ENCODE data around the gene SDK1.

Gene SDK1

GRCh38 chr7:4000139-4000538, 699.1 kb downstream of the SDK1 start:
- Histone ChIP-seq H2BK120ac (ENCODE audit: insufficient read depth, low read length, poor library complexity) (no peak overlapping the region), H4K8ac (ENCODE audit: low read depth, low read length) (no peak overlapping the region), H4K91ac (ENCODE audit: low read depth, low read length) (no peak overlapping the region), H3K36me3 (ENCODE audit: control insufficient read depth in 1 of 2, insufficient read depth in 2 of 2, low read length in 2 of 2) (peaks cover 4 to 6% of the 10 kb centered on the region in 2 experiments), H2AFZ (ENCODE audit: insufficient read depth, low read length, poor library complexity) (no peak overlapping the region), H3K4me1 (ENCODE audit: control insufficient read depth in 1 of 2, insufficient read depth in 2 of 2, low read length in 2 of 2) (peaks cover 6 to 8% of the 10 kb centered on the region in 2 experiments), H3K4me3 (ENCODE audit: low read depth, low read length) (no peak overlapping the region), H3K23ac (ENCODE audit: low read length) (no peak overlapping the region), H3K79me2 (ENCODE audit: control insufficient read depth, insufficient read depth, low read length, poor library complexity) (no peaks in the 10 kb centered on the region), H2BK5ac (ENCODE audit: low read depth, low read length, poor library complexity) (no peak overlapping the region), H3K18ac (ENCODE audit: low read length) (no peak overlapping the region), H3K14ac (ENCODE audit: low read length) (no peak overlapping the region), H3K9ac (ENCODE audit: low read length) (no peak overlapping the region), H3K4me2 (ENCODE audit: low read length) (no peak overlapping the region), H3K27me3 (ENCODE audit: insufficient read depth, low read length) (no peaks in the 10 kb centered on the region), H3K9me3 (ENCODE audit: insufficient read depth, low read depth, low read length) (no peaks in the 10 kb centered on the region), H2AK5ac (ENCODE audit: low read length) (no peak overlapping the region), H3K79me1 (ENCODE audit: low read length) (no peaks in the 10 kb centered on the region), H3K27ac (ENCODE audit: low read depth, low read length) (no peak overlapping the region), H4K12ac (ENCODE audit: low read depth, low read length) (no peak overlapping the region), H3K4ac (ENCODE audit: low read depth, low read length) (no peak overlapping the region), H2BK12ac (ENCODE audit: low read length) (no peak overlapping the region)
- WGBS (ENCODE audit: extremely low coverage, insufficient coverage, insufficient read length), result no CpG with 5 or more reads among the region's 8 CpGs
- DNase-seq, result no peak

- H2AK5ac ChIP-seq (ENCODE audit: low read length), result no peak overlapping the region
- H4K91ac ChIP-seq (ENCODE audit: low read depth, low read length), result no peak overlapping the region
- H3K79me1 ChIP-seq (ENCODE audit: low read length), result no peaks in the 10 kb centered on the region
- H3K4me1 ChIP-seq (ENCODE audit: control insufficient read depth in 1 of 2, insufficient read depth in 2 of 2, low read length in 2 of 2), result peaks cover 6 to 8% of the 10 kb centered on the region in 2 experiments
- H3K14ac ChIP-seq (ENCODE audit: low read length), result no peak overlapping the region
- H3K9ac ChIP-seq (ENCODE audit: low read length), result no peak overlapping the region
- no CpG with 5 or more reads among the region's 8 CpGs for WGBS (ENCODE audit: extremely low coverage, insufficient coverage, insufficient read length)
- H2AFZ ChIP-seq (ENCODE audit: insufficient read depth, low read length, poor library complexity), result no peak overlapping the region
- no peaks in the 10 kb centered on the region for H3K79me2 ChIP-seq (ENCODE audit: control insufficient read depth, insufficient read depth, low read length, poor library complexity)
- no peak overlapping the region for H3K4ac ChIP-seq (ENCODE audit: low read depth, low read length)
- H3K36me3 ChIP-seq (ENCODE audit: control insufficient read depth in 1 of 2, insufficient read depth in 2 of 2, low read length in 2 of 2), result peaks cover 4 to 6% of the 10 kb centered on the region in 2 experiments
- H3K27ac ChIP-seq (ENCODE audit: low read depth, low read length), result no peak overlapping the region
- no peak overlapping the region for H3K4me3 ChIP-seq (ENCODE audit: low read depth, low read length)
- H3K4me2 ChIP-seq (ENCODE audit: low read length), result no peak overlapping the region
- no peaks in the 10 kb centered on the region for H3K27me3 ChIP-seq (ENCODE audit: insufficient read depth, low read length)
- no peak overlapping the region for H2BK5ac ChIP-seq (ENCODE audit: low read depth, low read length, poor library complexity)
- no peak overlapping the region for H3K18ac ChIP-seq (ENCODE audit: low read length)
- no peak overlapping the region for H2BK120ac ChIP-seq (ENCODE audit: insufficient read depth, low read length, poor library complexity)
- H3K9me3 ChIP-seq (ENCODE audit: insufficient read depth, low read depth, low read length), result no peaks in the 10 kb centered on the region
- no peak overlapping the region for H3K23ac ChIP-seq (ENCODE audit: low read length)
- no peak overlapping the region for H2BK12ac ChIP-seq (ENCODE audit: low read length)
- DNase-seq, result no peak
- no peak overlapping the region for H4K8ac ChIP-seq (ENCODE audit: low read depth, low read length)
- no peak overlapping the region for H4K12ac ChIP-seq (ENCODE audit: low read depth, low read length)
Observed at GRCh38 chr7:4000934-4001333, 699.9 kb downstream of the SDK1 start.

- H4K12ac ChIP-seq (ENCODE audit: low read depth, low read length), result no peak overlapping the region
- H3K79me2 ChIP-seq (ENCODE audit: control insufficient read depth, insufficient read depth, low read length, poor library complexity), result no peaks in the 10 kb centered on the region
- H3K9ac ChIP-seq (ENCODE audit: low read length), result no peak overlapping the region
- no peak for DNase-seq
- H2AK5ac ChIP-seq (ENCODE audit: low read length), result no peak overlapping the region
- no peak overlapping the region for H3K18ac ChIP-seq (ENCODE audit: low read length)
- H3K27me3 ChIP-seq (ENCODE audit: insufficient read depth, low read length), result no peaks in the 10 kb centered on the region
- no peak overlapping the region for H3K14ac ChIP-seq (ENCODE audit: low read length)
- no peak overlapping the region for H4K8ac ChIP-seq (ENCODE audit: low read depth, low read length)
- H3K36me3 ChIP-seq (ENCODE audit: control insufficient read depth in 1 of 2, insufficient read depth in 2 of 2, low read length in 2 of 2), result peaks cover 4 to 6% of the 10 kb centered on the region in 2 experiments
- H2AFZ ChIP-seq (ENCODE audit: insufficient read depth, low read length, poor library complexity), result no peak overlapping the region
- no peak overlapping the region for H3K27ac ChIP-seq (ENCODE audit: low read depth, low read length)
- no peak overlapping the region for H2BK120ac ChIP-seq (ENCODE audit: insufficient read depth, low read length, poor library complexity)
- no peak overlapping the region for H2BK5ac ChIP-seq (ENCODE audit: low read depth, low read length, poor library complexity)
- H3K4me3 ChIP-seq (ENCODE audit: low read depth, low read length), result no peak overlapping the region
- no peaks in the 10 kb centered on the region for H3K9me3 ChIP-seq (ENCODE audit: insufficient read depth, low read depth, low read length)
- H2BK12ac ChIP-seq (ENCODE audit: low read length), result no peak overlapping the region
- H3K4me2 ChIP-seq (ENCODE audit: low read length), result no peak overlapping the region
- WGBS (ENCODE audit: extremely low coverage, insufficient coverage, insufficient read length), result no CpG with 5 or more reads among the region's 4 CpGs
- H4K91ac ChIP-seq (ENCODE audit: low read depth, low read length), result no peak overlapping the region
- H3K79me1 ChIP-seq (ENCODE audit: low read length), result no peaks in the 10 kb centered on the region
- peaks cover 7 to 8% of the 10 kb centered on the region in 2 experiments for H3K4me1 ChIP-seq (ENCODE audit: control insufficient read depth in 1 of 2, insufficient read depth in 2 of 2, low read length in 2 of 2)
- no peak overlapping the region for H3K23ac ChIP-seq (ENCODE audit: low read length)
- no peak overlapping the region for H3K4ac ChIP-seq (ENCODE audit: low read depth, low read length)
Observed at GRCh38 chr7:4001742-4002141, 700.7 kb downstream of the SDK1 start.

GRCh38 chr7:4003503-4003902, 702.5 kb downstream of the SDK1 start:
- Histone ChIP-seq H3K79me1 (ENCODE audit: low read length) (no peaks in the 10 kb centered on the region), H3K4me1 (ENCODE audit: control insufficient read depth in 1 of 2, insufficient read depth in 2 of 2, low read length in 2 of 2) (peaks cover 8 to 11% of the 10 kb centered on the region in 2 experiments), H2AK5ac (ENCODE audit: low read length) (no peak overlapping the region), H4K8ac (ENCODE audit: low read depth, low read length) (no peak overlapping the region), H3K79me2 (ENCODE audit: control insufficient read depth, insufficient read depth, low read length, poor library complexity) (no peaks in the 10 kb centered on the region), H3K23ac (ENCODE audit: low read length) (no peak overlapping the region), H2BK12ac (ENCODE audit: low read length) (no peak overlapping the region), H3K27me3 (ENCODE audit: insufficient read depth, low read length) (no peaks in the 10 kb centered on the region), H2BK5ac (ENCODE audit: low read depth, low read length, poor library complexity) (no peak overlapping the region), H3K4me3 (ENCODE audit: low read depth, low read length) (no peak overlapping the region), H2AFZ (ENCODE audit: insufficient read depth, low read length, poor library complexity) (no peak overlapping the region), H4K91ac (ENCODE audit: low read depth, low read length) (no peak overlapping the region), H3K14ac (ENCODE audit: low read length) (no peak overlapping the region), H3K9me3 (ENCODE audit: insufficient read depth, low read depth, low read length) (no peaks in the 10 kb centered on the region), H4K12ac (ENCODE audit: low read depth, low read length) (no peak overlapping the region), H3K9ac (ENCODE audit: low read length) (no peak overlapping the region), H3K27ac (ENCODE audit: low read depth, low read length) (no peak overlapping the region), H3K36me3 (ENCODE audit: control insufficient read depth in 1 of 2, insufficient read depth in 2 of 2, low read length in 2 of 2) (peaks cover 2 to 4% of the 10 kb centered on the region in 2 experiments), H2BK120ac (ENCODE audit: insufficient read depth, low read length, poor library complexity) (no peak overlapping the region), H3K4ac (ENCODE audit: low read depth, low read length) (no peak overlapping the region), H3K4me2 (ENCODE audit: low read length) (no peak overlapping the region), H3K18ac (ENCODE audit: low read length) (no peak overlapping the region)
- DNase-seq, result no peak
- WGBS (ENCODE audit: extremely low coverage, insufficient coverage, insufficient read length), result no CpG with 5 or more reads among the region's 9 CpGs

All from trophoblast cell (in vitro differentiated cells and primary cell).